Spleen (tissue), 7 donors: Measurements from ENCODE around the gene ZBTB32.

Experiments
- CTCF ChIP-seq, 11 experiments: fragments of 200-600 bp in 7 of 11; fragments of 450-650 bp in 4 of 11; sonication (generic) in 4 of 11; IDR thresholded peaks in 8 of 11; conservative IDR thresholded peaks in 3 of 11; 1 replicate in 7 of 11; 2 replicates in 4 of 11; pipeline versions ENCODE4 v1.4.0 to v1.8.0; 2016 to 2021; ENCODE audit warnings: antibody characterized with exemption in 11 of 11, inconsistent platforms in 4 of 11, mild to moderate bottlenecking in 1 of 11
- POLR2A ChIP-seq, 3 donors: fragments of 450-650 bp; IDR thresholded peaks; one replicate each; pipeline ENCODE4 v1.5.1; 2017; ENCODE audit warnings: antibody characterized with exemption in 3 of 3, mild to moderate bottlenecking in 1 of 3
- POLR2AphosphoS5 ChIP-seq, 3 donors: sonication (generic); formaldehyde crosslinking; IDR thresholded peaks; one replicate each; pipeline ENCODE4 v1.5.1; 2017; ENCODE audit warnings: antibody characterized with exemption in 3 of 3
- donor health status: DM: no; HTN: no; CAD: no; lungs with moderate emphysema.
- donor health status: DM: no; HTN: no; CAD: no.
- donor health status: DM: no; HTN: no; CAD: no.

DNA sequence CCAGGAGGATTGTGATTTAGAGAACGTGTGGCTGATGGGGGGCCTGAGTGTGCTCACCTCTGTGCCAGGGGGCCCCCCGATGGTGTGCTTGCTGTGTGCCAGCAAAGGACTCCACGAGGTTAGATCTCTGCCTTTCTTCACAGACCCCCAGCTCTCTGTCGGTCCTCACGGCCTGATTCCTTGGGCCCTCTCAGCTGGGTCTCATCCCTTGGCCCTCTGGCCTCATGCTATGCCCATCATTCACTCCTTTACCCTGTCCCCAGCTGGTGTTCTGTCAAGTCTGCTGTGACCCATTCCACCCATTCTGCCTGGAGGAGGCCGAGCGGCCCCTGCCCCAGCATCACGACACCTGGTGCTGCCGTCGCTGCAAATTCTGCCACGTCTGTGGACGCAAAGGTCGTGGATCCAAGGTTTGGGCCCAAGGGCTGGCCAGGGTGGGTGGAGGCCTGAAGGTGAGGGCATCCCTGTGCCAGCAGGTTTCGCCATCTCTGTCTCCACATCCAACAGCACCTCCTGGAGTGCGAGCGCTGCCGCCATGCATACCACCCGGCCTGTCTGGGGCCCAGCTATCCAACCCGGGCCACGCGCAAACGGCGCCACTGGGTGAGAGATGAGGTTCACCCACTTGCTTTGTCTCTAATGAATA lies 21.0 kb downstream of the ZBTB32 start:
- TF ChIP-seq CTCF (IDR thresholded peaks at IDR 0.05 in 8 of 11, conservative IDR thresholded peaks at IDR 0.05 in 3 of 11) (no peak), POLR2A (IDR thresholded peaks at IDR 0.05) (no peak), POLR2AphosphoS5 (IDR thresholded peaks at IDR 0.05) (peak in 1 of 3 donors; percentile 47)
